HFF-Myc (cell line): ENCODE measurements around the gene CLRN1.

Experiments
- DNase-seq: peaks from one replicate; pipeline ENCODE4 v3.0.0-alpha.2; 2011; ENCODE audit warnings: low read depth; ENCODE audit errors: extremely low read depth
- H3K4me3 ChIP-seq: replicated peaks from 2 replicates; pipeline ENCODE4 v1.5.1; 2011; ENCODE audit warnings: low read depth, mild to moderate bottlenecking, control low read depth, low read length
- CTCF ChIP-seq: IDR thresholded peaks from 2 replicates; pipeline ENCODE4 v1.5.1; 2012; ENCODE audit warnings: mild to moderate bottlenecking, low read depth, low read length, control low read depth; ENCODE audit errors: missing control alignments

The CLRN1 gene

GRCh38 chr3:150889106-150889505 lies 83.4 kb downstream of the CLRN1 start:
- H3K4me3 ChIP-seq, result no peak overlapping the region
- DNase-seq, result no peak
- no peak for TF ChIP-seq CTCF

GRCh38 chr3:150887031-150887430 lies 85.5 kb downstream of the CLRN1 start:
- no peak for TF ChIP-seq CTCF
- no peak overlapping the region for H3K4me3 ChIP-seq

GRCh38 chr3:150885535-150885934 lies 87.0 kb downstream of the CLRN1 start:
- DNase-seq, result no peak
- TF ChIP-seq CTCF, result no peak
- no peak overlapping the region for H3K4me3 ChIP-seq

More at GRCh38 chr3:150887031-150887430, 85.5 kb downstream of the CLRN1 start:
- no peak for DNase-seq

DNA sequence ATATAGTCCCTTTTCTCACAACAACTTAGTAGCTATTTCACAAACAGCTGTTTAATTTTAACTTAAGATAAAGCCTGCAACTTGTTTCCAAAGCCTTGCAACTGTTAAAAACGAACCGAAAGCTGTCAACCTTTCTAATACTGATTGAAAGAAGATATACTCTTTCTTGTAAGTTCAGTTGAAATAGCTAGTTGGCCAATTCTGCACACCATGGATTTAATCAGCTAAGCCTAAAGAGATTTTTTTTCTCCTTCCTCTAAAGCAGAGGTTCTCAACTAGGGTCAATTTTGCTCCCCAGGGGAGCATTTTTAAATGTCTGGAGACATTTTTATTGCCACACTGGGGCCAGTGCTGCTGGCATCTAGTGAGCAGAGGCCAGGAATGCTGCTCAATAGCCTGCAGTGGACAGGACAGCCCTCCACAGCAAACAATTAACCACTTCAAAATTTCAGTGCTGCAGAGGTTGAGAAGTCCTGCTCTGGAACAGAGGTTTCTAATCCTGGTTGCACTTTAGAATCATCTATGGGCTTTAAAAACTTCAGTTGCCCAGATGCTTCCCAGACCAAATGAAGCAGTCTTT lies 93.4 kb downstream of the CLRN1 start:
- TF ChIP-seq CTCF, result no peak
- no peak for DNase-seq
- H3K4me3 ChIP-seq, result no peak overlapping the region

DNA sequence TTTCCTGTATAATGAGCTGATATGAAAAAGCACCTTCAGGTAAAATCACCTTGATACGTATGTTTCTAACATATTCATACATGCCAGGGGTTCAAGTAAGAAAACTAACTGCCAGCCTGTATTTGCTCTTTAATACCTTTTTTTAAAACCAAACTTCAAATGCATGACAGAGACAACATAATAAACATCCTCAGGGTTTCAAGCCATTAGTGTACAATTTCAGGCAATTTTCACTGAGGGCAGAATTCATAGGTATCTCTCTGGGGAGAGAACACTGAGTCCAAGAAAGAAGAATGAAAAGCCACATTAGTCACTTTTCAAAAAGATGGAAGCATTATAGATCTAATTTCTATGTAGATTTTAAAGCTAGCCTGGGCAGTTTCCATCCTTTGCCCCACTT lies 94.2 kb downstream of the CLRN1 start:
- no peak overlapping the region for H3K4me3 ChIP-seq
- TF ChIP-seq CTCF, result no peak

GRCh38 chr3:150877303-150877702 lies 95.2 kb downstream of the CLRN1 start:
- TF ChIP-seq CTCF, result no peak
- no peak overlapping the region for H3K4me3 ChIP-seq
- DNase-seq, result no peak

More for the DNA sequence above, 94.2 kb downstream of the CLRN1 start:
- no peak for DNase-seq
